Measurements from ENCODE around the gene FOXRED1. TPM values are rescaled to one million over a fixed set of nuclear protein-coding genes. Genes with fewer than 3 reads are reported as not detected.

Gene FOXRED1
- total RNA-seq, 1 donor from 2014 or later = 28.1 TPM

- no peak for TF ChIP-seq CTCF (conservative IDR thresholded peaks at IDR 0.05; ENCODE audit: low read depth, low read length)
- no peak for DNase-seq (ENCODE audit: low read depth)
Measured at GRCh38 chr11:126256216-126256615, 12.7 kb upstream of the FOXRED1 start.

GRCh38 chr11:126257144-126257543, 11.8 kb upstream of the FOXRED1 start:
- DNase-seq (ENCODE audit: low read depth) = no peak
- TF ChIP-seq CTCF (conservative IDR thresholded peaks at IDR 0.05; ENCODE audit: low read depth, low read length) = no peak
- H3K4me3 ChIP-seq (ENCODE audit: low read depth, low read length) = no peak overlapping the region

More at GRCh38 chr11:126256216-126256615, 12.7 kb upstream of the FOXRED1 start:
- no peak overlapping the region for H3K4me3 ChIP-seq (ENCODE audit: low read depth, low read length)

- no peak overlapping the region for H3K4me3 ChIP-seq (ENCODE audit: low read depth, low read length)
- DNase-seq (ENCODE audit: low read depth) = no peak
- no peak for TF ChIP-seq CTCF (conservative IDR thresholded peaks at IDR 0.05; ENCODE audit: low read depth, low read length)
Measured at GRCh38 chr11:126257764-126258163, 11.2 kb upstream of the FOXRED1 start.

- DNase-seq (ENCODE audit: low read depth) = no peak
- no peak overlapping the region for H3K4me3 ChIP-seq (ENCODE audit: low read depth, low read length)
- no peak for TF ChIP-seq CTCF (conservative IDR thresholded peaks at IDR 0.05; ENCODE audit: low read depth, low read length)
Measured at GRCh38 chr11:126262216-126262615, 6.7 kb upstream of the FOXRED1 start.

GRCh38 chr11:126263489-126263888, 5.5 kb upstream of the FOXRED1 start:
- no peak for DNase-seq (ENCODE audit: low read depth)
- H3K4me3 ChIP-seq (ENCODE audit: low read depth, low read length) = no peak overlapping the region
- no peak for TF ChIP-seq CTCF (conservative IDR thresholded peaks at IDR 0.05; ENCODE audit: low read depth, low read length)

GRCh38 chr11:126265811-126266210, 3.1 kb upstream of the FOXRED1 start:
- peak; percentile 24 for TF ChIP-seq CTCF (conservative IDR thresholded peaks at IDR 0.05; ENCODE audit: low read depth, low read length)
- DNase-seq (ENCODE audit: low read depth) = no peak
- H3K4me3 ChIP-seq (ENCODE audit: low read depth, low read length) = no peak overlapping the region

GRCh38 chr11:126267650-126268049, 1.3 kb upstream of the FOXRED1 start:
- H3K4me3 ChIP-seq (ENCODE audit: low read depth, low read length) = peak overlapping the region; percentile 100
- no peak for DNase-seq (ENCODE audit: low read depth)
- no peak for TF ChIP-seq CTCF (conservative IDR thresholded peaks at IDR 0.05; ENCODE audit: low read depth, low read length)
